ENCODE data around the gene NRP1. TPM values are rescaled to one million over a fixed set of nuclear protein-coding genes. Genes with fewer than 3 reads are reported as not detected.

NRP1 gene
- polyA plus RNA-seq, 1 of the 3 experiments (the other 2 are of a cell fraction), result 129 TPM

GRCh38 chr10:33252794-33253203 lies 81.7 kb downstream of the NRP1 start:
- DNase-seq, result no peak
- H2AFZ ChIP-seq (ENCODE audit: low read depth), result no peak overlapping the region
- peaks cover 2 to 44% of the 10 kb centered on the region in 2 experiments; a peak in 3 of 4 replicates for H3K4me1 ChIP-seq (ENCODE audit: control insufficient read depth in 1 of 2, insufficient read depth in 2 of 2, low read depth in 1 of 2, low read length in 1 of 2)
- 22% methylated on average over 3 of the region's 3 CpGs for WGBS (ENCODE audit: low lambda C conversion rate)
- ChIA-PET CTCF (interaction anchor here (0.9 kb wide), 1 partner anchor 13 kb away, joined by 3 read pairs; no protein-coding TSS in a partner anchor), POLR2A (no interaction called here)
- H4K20me1 ChIP-seq (ENCODE audit: insufficient read depth), result peaks cover 3% of the 10 kb centered on the region; the same call in 1 of the 2 replicates
- H3F3A ChIP-seq (replicated peaks; ENCODE audit: insufficient read depth), result peaks cover 61% of the 10 kb centered on the region
- no peaks in the 10 kb centered on the region for H3K27me3 ChIP-seq (ENCODE audit: insufficient read depth)
- H3K27ac ChIP-seq (ENCODE audit: low read depth in 2 of 2, low read length in 1 of 2), result peak overlapping the region; percentile 28 to 95; a peak in 3 of 4 replicates
- peaks cover 69% of the 10 kb centered on the region for H3K79me2 ChIP-seq (ENCODE audit: insufficient read depth)
- H3K4me2 ChIP-seq, result peak overlapping the region; percentile 62
- H3K9me3 ChIP-seq, result no peaks in the 10 kb centered on the region
- H3K9ac ChIP-seq, result peak overlapping the region; percentile 47; the same call in 1 of the 2 replicates
- no peaks in the 10 kb centered on the region for H3K9me2 ChIP-seq
- no peak overlapping the region for H3K4me3 ChIP-seq (ENCODE audit: low read depth in 2 of 2, low read length in 1 of 2)
- peaks cover 41 to 89% of the 10 kb centered on the region in 2 experiments for H3K36me3 ChIP-seq (replicated peaks in 1 of 2; ENCODE audit: control insufficient read depth in 1 of 2, insufficient read depth in 2 of 2, low read length in 1 of 2)
- TF ChIP-seq PBX3 (IDR thresholded peaks at IDR 0.05) (peak; percentile 68), RCOR1 (IDR thresholded peaks at IDR 0.05; ENCODE audit: low read length) (no peak), SIN3A (IDR thresholded peaks at IDR 0.05; ENCODE audit: borderline replicate concordance, low read depth, low read length) (no peak), TEAD4 (IDR thresholded peaks at IDR 0.05; ENCODE audit: borderline replicate concordance, insufficient read depth) (peak; percentile 22; the same call in 1 of the 2 replicates), MAX (IDR thresholded peaks at IDR 0.05; ENCODE audit: low read depth) (no peak), ZBTB33 (IDR thresholded peaks at IDR 0.05; ENCODE audit: borderline replicate concordance, low read depth) (no peak), ELF1 (IDR thresholded peaks at IDR 0.05) (no peak), YY1 (IDR thresholded peaks at IDR 0.05; ENCODE audit: low read depth) (no peak), TCF12 (IDR thresholded peaks at IDR 0.05) (peak; percentile 86), JUND (IDR thresholded peaks at IDR 0.05) (peak; percentile 67), RXRA (IDR thresholded peaks at IDR 0.05; ENCODE audit: borderline replicate concordance, low read depth) (peak; percentile 88), RFX5 (IDR thresholded peaks at IDR 0.05; ENCODE audit: low read length) (no peak), FOXJ3 (CRISPR knock-in tag; IDR thresholded peaks at IDR 0.05) (no peak), CTCF (IDR thresholded peaks at IDR 0.05) (no peak), RAD21 (IDR thresholded peaks at IDR 0.05; ENCODE audit: low read length) (no peak), FOXM1 (IDR thresholded peaks at IDR 0.05; ENCODE audit: low read depth) (0 out of 2 replicates have a peak, but pooled peaks have one; percentile 48), EP300 (IDR thresholded peaks at IDR 0.05; ENCODE audit: borderline replicate concordance in 1 of 2, low read depth in 1 of 2, low read length in 1 of 2) (peak in 1 of 2 experiments; percentile 75; a peak in 2 of 4 replicates), GABPA (IDR thresholded peaks at IDR 0.05; ENCODE audit: low read depth) (no peak), MEF2A (IDR thresholded peaks at IDR 0.05; ENCODE audit: borderline replicate concordance, low read depth) (peak; percentile 62; the same call in 1 of the 2 replicates), POLR2AphosphoS5 (IDR thresholded peaks at IDR 0.05; ENCODE audit: low read depth, low read length) (peak; percentile 35; the same call in 1 of the 2 replicates), IRF3 (IDR thresholded peaks at IDR 0.05; ENCODE audit: low read depth, low read length) (no peak), NRF1 (IDR thresholded peaks at IDR 0.05; ENCODE audit: low read depth, low read length) (no peak), SMC3 (IDR thresholded peaks at IDR 0.05; ENCODE audit: low read depth, low read length) (no peak), EZH2phosphoT487 (IDR thresholded peaks at IDR 0.05; ENCODE audit: borderline replicate concordance, low read depth) (no peak), MXI1 (IDR thresholded peaks at IDR 0.05; ENCODE audit: low read depth, low read length) (no peak), CHD2 (IDR thresholded peaks at IDR 0.05; ENCODE audit: low read length, partially characterized antibody) (no peak)
- TF ChIP-seq, protein P1, sequence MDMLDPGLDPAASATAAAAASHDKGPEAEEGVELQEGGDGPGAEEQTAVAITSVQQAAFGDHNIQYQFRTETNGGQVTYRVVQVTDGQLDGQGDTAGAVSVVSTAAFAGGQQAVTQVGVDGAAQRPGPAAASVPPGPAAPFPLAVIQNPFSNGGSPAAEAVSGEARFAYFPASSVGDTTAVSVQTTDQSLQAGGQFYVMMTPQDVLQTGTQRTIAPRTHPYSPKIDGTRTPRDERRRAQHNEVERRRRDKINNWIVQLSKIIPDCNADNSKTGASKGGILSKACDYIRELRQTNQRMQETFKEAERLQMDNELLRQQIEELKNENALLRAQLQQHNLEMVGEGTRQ (IDR thresholded peaks at IDR 0.05; ENCODE audit: borderline replicate concordance, low read depth, low read length), result no peak
- TF ChIP-seq, protein P2, sequence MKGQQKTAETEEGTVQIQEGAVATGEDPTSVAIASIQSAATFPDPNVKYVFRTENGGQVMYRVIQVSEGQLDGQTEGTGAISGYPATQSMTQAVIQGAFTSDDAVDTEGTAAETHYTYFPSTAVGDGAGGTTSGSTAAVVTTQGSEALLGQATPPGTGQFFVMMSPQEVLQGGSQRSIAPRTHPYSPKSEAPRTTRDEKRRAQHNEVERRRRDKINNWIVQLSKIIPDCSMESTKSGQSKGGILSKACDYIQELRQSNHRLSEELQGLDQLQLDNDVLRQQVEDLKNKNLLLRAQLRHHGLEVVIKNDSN (IDR thresholded peaks at IDR 0.05; ENCODE audit: borderline replicate concordance, low read depth), result no peak

Data from SK-N-SH (cell line).